Breast epithelium (tissue), 4 donors: ENCODE results near the gene MSH3. TPM values are rescaled to one million over a fixed set of nuclear protein-coding genes. Genes with fewer than 3 reads are reported as not detected.

ENCODE experiments used
- DNase-seq, 2 donors: peaks; one replicate each; pipeline ENCODE4 v3.0.0-alpha.2; 2019; ENCODE audit warnings: low spot score in 2 of 2
- H3K27ac ChIP-seq, 2 donors: fragments of 200-600 bp; sonication (generic) in 1 of 2; one replicate each; pipeline ENCODE4 v1.5.1; 2016 to 2019; ENCODE audit warnings: mild to moderate bottlenecking in 1 of 2
- H3K27me3 ChIP-seq, 2 donors: fragments of 200-600 bp; sonication (generic) in 1 of 2; one replicate each; pipeline versions ENCODE4 v1.5.1 to v1.6.0; 2017 to 2019; ENCODE audit warnings: control low read depth in 1 of 2, mild to moderate bottlenecking in 1 of 2
- H3K36me3 ChIP-seq: fragments of 200-600 bp; one replicate; pipeline ENCODE4 v1.5.1; 2019
- H3K4me1 ChIP-seq, 2 donors: fragments of 200-600 bp; sonication (generic); one replicate each; pipeline ENCODE4 v1.5.1; 2016 to 2019; ENCODE audit warnings: control low read depth in 1 of 2
- H3K4me3 ChIP-seq, 3 donors: fragments of 200-600 bp; sonication (generic); 1 replicate in 2 of 3; 2 replicates in 1 of 3; pipeline ENCODE4 v1.5.1; 2016 to 2019; ENCODE audit warnings: mild to moderate bottlenecking in 3 of 3, moderate library complexity in 2 of 3
- H3K9me3 ChIP-seq, 2 donors: fragments of 200-600 bp; sonication (generic) in 1 of 2; one replicate each; pipeline ENCODE4 v1.5.1; 2016 to 2019; ENCODE audit warnings: control low read depth in 1 of 2
- CTCF ChIP-seq, 3 donors: fragments of 450-650 bp; IDR thresholded peaks; one replicate each; pipeline ENCODE4 v1.5.1; 2016 to 2017; ENCODE audit warnings: antibody characterized with exemption in 3 of 3, mild to moderate bottlenecking in 3 of 3, moderate library complexity in 3 of 3
- POLR2A ChIP-seq: fragments of 450-650 bp; IDR thresholded peaks from one replicate; pipeline ENCODE4 v1.6.1; 2016; ENCODE audit warnings: antibody characterized with exemption, mild to moderate bottlenecking, moderate library complexity
- POLR2AphosphoS5 ChIP-seq, 3 donors: sonication (generic); formaldehyde crosslinking; IDR thresholded peaks; one replicate each; pipeline ENCODE4 v1.6.1; 2017; ENCODE audit warnings: antibody characterized with exemption in 3 of 3
- intact Hi-C: fragments of 100-400 bp; cut with DNase I; formaldehyde crosslinking; loops from one replicate; pipeline ENCODE4 v1.15.1; 2023; ENCODE audit warnings: low total_unique reads
- total RNA-seq, 3 donors: library from RNA; depleted of rRNA; stranded (reverse); fragments of >200 nt; gene quantifications; one replicate each; pipeline ENCODE4 v1.1.0, GENCODE V29; 2016

The MSH3 gene
- total RNA-seq, 3 donors from 2014 or later, result 20.0 to 21.4 (median 21.3) TPM

- TF ChIP-seq POLR2A, result no peak
- TF ChIP-seq CTCF (IDR thresholded peaks at IDR 0.05), result no peak
- TF ChIP-seq POLR2AphosphoS5 (IDR thresholded peaks at IDR 0.05), result no peak
- intact Hi-C loops, result no loop called here
- no peak for DNase-seq
- Histone ChIP-seq H3K9me3 (no peaks in the 10 kb centered on the region), H3K4me1 (no peaks in the 10 kb centered on the region), H3K36me3 (no peaks in the 10 kb centered on the region), H3K27ac (peak overlapping the region in 1 of 2 donors; percentile 32), H3K27me3 (no peaks in the 10 kb centered on the region), H3K4me3 (no peak overlapping the region)
These were observed 30.5 kb upstream of the MSH3 start for GRCh38 chr5:80623999-80624398.

DNA sequence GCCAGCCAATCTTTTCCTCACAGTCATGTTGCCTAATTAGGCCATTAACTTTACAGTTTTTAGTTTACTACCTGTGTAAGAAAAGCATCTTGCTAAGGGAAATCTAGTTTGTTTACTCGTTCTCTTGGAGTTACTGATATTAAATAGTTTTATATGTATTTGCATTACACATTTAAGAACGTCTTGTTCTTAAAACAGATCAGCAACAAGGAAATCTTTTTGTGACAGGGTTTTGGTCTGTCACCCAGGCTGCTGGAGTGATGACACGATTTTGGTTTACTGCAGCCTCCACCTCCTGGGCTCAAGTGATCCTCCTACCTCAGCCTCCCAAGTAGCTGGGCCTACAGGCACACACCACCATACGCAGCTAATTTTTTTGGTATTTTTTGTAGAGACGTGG lies 29.2 kb upstream of the MSH3 start:
- Histone ChIP-seq H3K4me1 (no peaks in the 10 kb centered on the region), H3K4me3 (no peak overlapping the region), H3K27ac (no peak overlapping the region), H3K27me3 (no peaks in the 10 kb centered on the region), H3K36me3 (no peaks in the 10 kb centered on the region), H3K9me3 (no peaks in the 10 kb centered on the region)
- TF ChIP-seq POLR2A, result no peak
- TF ChIP-seq POLR2AphosphoS5 (IDR thresholded peaks at IDR 0.05), result no peak
- TF ChIP-seq CTCF (IDR thresholded peaks at IDR 0.05), result no peak
- no peak for DNase-seq
- intact Hi-C loops, result no loop called here

DNA sequence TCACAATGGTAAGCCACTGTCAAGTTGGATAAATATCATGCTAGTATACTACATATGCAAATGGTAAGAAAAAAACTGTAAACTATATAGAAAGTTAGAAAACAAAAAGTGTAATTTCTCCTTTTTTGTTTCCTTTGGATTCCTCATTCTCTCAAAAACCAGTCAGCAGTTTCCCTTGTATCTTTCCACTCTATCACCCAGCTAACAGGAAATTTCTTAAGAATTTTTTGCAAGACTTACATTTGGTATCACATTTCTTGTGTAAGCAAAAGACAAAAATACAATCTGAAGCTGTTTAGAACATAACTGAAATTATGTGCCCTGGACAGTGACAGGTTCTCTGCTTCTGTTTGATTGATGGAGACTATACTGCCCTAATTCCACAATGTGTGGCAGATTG lies 25.2 kb upstream of the MSH3 start:
- Histone ChIP-seq H3K4me3 (no peak overlapping the region), H3K36me3 (no peaks in the 10 kb centered on the region), H3K9me3 (no peaks in the 10 kb centered on the region), H3K27ac (no peak overlapping the region), H3K27me3 (no peaks in the 10 kb centered on the region), H3K4me1 (no peaks in the 10 kb centered on the region)
- intact Hi-C loops, result no loop called here
- DNase-seq, result no peak
- no peak for TF ChIP-seq POLR2AphosphoS5 (IDR thresholded peaks at IDR 0.05)
- TF ChIP-seq POLR2A, result no peak
- no peak for TF ChIP-seq CTCF (IDR thresholded peaks at IDR 0.05)

- TF ChIP-seq POLR2A (no peak), CTCF (IDR thresholded peaks at IDR 0.05) (no peak), POLR2AphosphoS5 (IDR thresholded peaks at IDR 0.05) (no peak)
- no peak overlapping the region for H3K4me3 ChIP-seq
- intact Hi-C loops, result no loop called here
- no peak overlapping the region for H3K27ac ChIP-seq
- no peaks in the 10 kb centered on the region for H3K27me3 ChIP-seq
- H3K36me3 ChIP-seq, result no peaks in the 10 kb centered on the region
- no peaks in the 10 kb centered on the region for H3K9me3 ChIP-seq
- no peak for DNase-seq
- H3K4me1 ChIP-seq, result no peaks in the 10 kb centered on the region
These were observed 22.9 kb upstream of the MSH3 start for GRCh38 chr5:80631278-80632259.

- Histone ChIP-seq H3K9me3 (no peaks in the 10 kb centered on the region), H3K4me3 (no peak overlapping the region), H3K36me3 (no peaks in the 10 kb centered on the region), H3K27me3 (no peaks in the 10 kb centered on the region), H3K4me1 (no peaks in the 10 kb centered on the region), H3K27ac (no peak overlapping the region)
- no peak for DNase-seq
- TF ChIP-seq POLR2A, result no peak
- no peak for TF ChIP-seq CTCF (IDR thresholded peaks at IDR 0.05)
- no peak for TF ChIP-seq POLR2AphosphoS5 (IDR thresholded peaks at IDR 0.05)
- intact Hi-C loops, result no loop called here
These were observed 21.8 kb upstream of the MSH3 start for GRCh38 chr5:80632700-80633099.
